A673 (cell line): ENCODE results near the gene PTGER1. TPM values are rescaled to one million over a fixed set of nuclear protein-coding genes. Genes with fewer than 3 reads are reported as not detected.

Experiments used
- BruUV-seq: library from RNA; stranded (reverse); fragments of 400-500 nt; replicated peaks from 2 replicates; lab custom pipeline; 2021; lab: Mats Ljungman, UMichigan
- CTCF ChIA-PET: fragments of 300-600 bp; sonication (Branson Sonifier 250); formaldehyde crosslinking; loops from one replicate; lab custom pipeline; 2022; ENCODE audit warnings: antibody characterized with exemption; lab: Charles Lee
- POLR2A ChIA-PET: fragments of 300-600 bp; sonication (Branson Sonifier 250); formaldehyde crosslinking; loops from one replicate; lab custom pipeline; 2022; ENCODE audit warnings: antibody characterized with exemption; ENCODE audit not compliant: low non-redundant PET; lab: Charles Lee
- DNase-seq: peaks from one replicate; pipeline ENCODE4 v3.0.0-alpha.2; 2015; ENCODE audit warnings: low spot score
- H3K27ac ChIP-seq: fragments of 200-600 bp; sonication (generic); 2 replicates; pipeline ENCODE4 v1.5.1; 2016; ENCODE audit warnings: mixed run types, low read depth, mild to moderate bottlenecking, mixed read lengths, antibody characterized with exemption, low read length; ENCODE audit not compliant: poor library complexity, severe bottlenecking
- H3K27me3 ChIP-seq: fragments of 200-600 bp; sonication (generic); replicated peaks from 2 replicates; pipeline ENCODE4 v1.6.1; 2017; ENCODE audit warnings: mixed run types, low read depth, mild to moderate bottlenecking, mixed read lengths, antibody characterized with exemption, low read length; ENCODE audit not compliant: insufficient read depth, poor library complexity
- H3K36me3 ChIP-seq: fragments of 200-600 bp; sonication (generic); 2 replicates; pipeline ENCODE4 v1.6.1; 2016; ENCODE audit warnings: mixed run types, mild to moderate bottlenecking, mixed read lengths, antibody characterized with exemption, low read length; ENCODE audit not compliant: insufficient read depth, poor library complexity, severe bottlenecking
- H3K4me1 ChIP-seq: fragments of 200-600 bp; sonication (generic); 2 replicates; pipeline ENCODE4 v1.6.1; 2017; ENCODE audit warnings: mixed run types, mild to moderate bottlenecking, mixed read lengths, antibody characterized with exemption, low read length; ENCODE audit not compliant: insufficient read depth, poor library complexity, severe bottlenecking
- H3K4me3 ChIP-seq: fragments of 200-600 bp; sonication (generic); 2 replicates; pipeline ENCODE4 v1.5.1; 2016; ENCODE audit warnings: low read depth, mixed run types, mild to moderate bottlenecking, mixed read lengths, low read length; ENCODE audit not compliant: poor library complexity, severe bottlenecking
- H3K9me3 ChIP-seq: fragments of 200-600 bp; sonication (generic); 2 replicates; pipeline ENCODE4 v1.6.1; 2016; ENCODE audit warnings: mixed run types, low read depth, mild to moderate bottlenecking, mixed read lengths, antibody characterized with exemption, low read length; ENCODE audit not compliant: poor library complexity, severe bottlenecking
- EZH2 ChIP-seq: fragments of 200-600 bp; sonication (generic); IDR thresholded peaks from 2 replicates; pipeline ENCODE4 v1.6.1; 2017; ENCODE audit warnings: borderline replicate concordance, low read depth, mild to moderate bottlenecking, mixed read lengths, antibody characterized with exemption, low read length; ENCODE audit not compliant: poor library complexity, severe bottlenecking
- intact Hi-C: fragments of 100-400 bp; cut with micrococcal nuclease; formaldehyde crosslinking; loops from one replicate; pipeline ENCODE4 v1.10.0; 2022; ENCODE audit not compliant: unreplicated experiment
- total RNA-seq: library from RNA; stranded (reverse); gene quantifications from 2 replicates; pipeline ENCODE4 v1.2.3, GENCODE V29; 2021
- TF ChIP-seq, protein P1 (sequence below): fragments of 300-800, 200-600 bp; sonication (generic); conservative IDR thresholded peaks from 2 replicates; pipeline ENCODE4 v1.5.1; 2017; ENCODE audit warnings: low read depth, mild to moderate bottlenecking, antibody characterized with exemption, low read length, moderate library complexity, mixed read lengths

Gene PTGER1
- total RNA-seq, 1 experiment from 2014 or later = not detected

DNA sequence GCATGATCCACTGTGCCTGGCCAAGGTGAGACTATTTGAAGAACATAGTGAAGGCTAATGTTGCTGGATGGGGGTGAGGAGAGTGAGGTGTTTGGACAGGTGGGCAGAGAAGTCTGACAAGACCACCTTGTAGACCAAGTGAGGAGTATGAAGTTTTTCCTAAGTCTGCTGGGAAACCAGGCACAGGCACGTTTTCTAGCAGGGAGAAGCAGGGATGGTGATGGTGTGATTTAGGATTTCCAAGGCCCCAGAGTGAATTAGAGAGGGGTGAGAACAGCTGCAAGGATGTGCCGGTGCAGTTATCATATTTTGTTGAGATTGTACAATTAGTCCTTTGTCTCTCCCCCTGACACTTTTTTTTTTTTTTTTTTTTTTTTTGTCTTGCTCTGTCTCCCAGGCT, 47.7 kb downstream of the PTGER1 start:
- Histone ChIP-seq H3K4me1 (no peaks in the 10 kb centered on the region), H3K36me3 (no peaks in the 10 kb centered on the region), H3K27me3 (no peaks in the 10 kb centered on the region), H3K9me3 (no peaks in the 10 kb centered on the region), H3K27ac (no peak overlapping the region), H3K4me3 (no peak overlapping the region)
- intact Hi-C loops = no loop called here
- ChIA-PET CTCF (interaction anchor here (0.6 kb wide), 1 partner anchor 206 kb away, joined by 3 read pairs; no protein-coding TSS in a partner anchor), POLR2A (no interaction called here)
- no peak for DNase-seq
- no TSS peak for BruUV-seq
- TF ChIP-seq, protein P1, sequence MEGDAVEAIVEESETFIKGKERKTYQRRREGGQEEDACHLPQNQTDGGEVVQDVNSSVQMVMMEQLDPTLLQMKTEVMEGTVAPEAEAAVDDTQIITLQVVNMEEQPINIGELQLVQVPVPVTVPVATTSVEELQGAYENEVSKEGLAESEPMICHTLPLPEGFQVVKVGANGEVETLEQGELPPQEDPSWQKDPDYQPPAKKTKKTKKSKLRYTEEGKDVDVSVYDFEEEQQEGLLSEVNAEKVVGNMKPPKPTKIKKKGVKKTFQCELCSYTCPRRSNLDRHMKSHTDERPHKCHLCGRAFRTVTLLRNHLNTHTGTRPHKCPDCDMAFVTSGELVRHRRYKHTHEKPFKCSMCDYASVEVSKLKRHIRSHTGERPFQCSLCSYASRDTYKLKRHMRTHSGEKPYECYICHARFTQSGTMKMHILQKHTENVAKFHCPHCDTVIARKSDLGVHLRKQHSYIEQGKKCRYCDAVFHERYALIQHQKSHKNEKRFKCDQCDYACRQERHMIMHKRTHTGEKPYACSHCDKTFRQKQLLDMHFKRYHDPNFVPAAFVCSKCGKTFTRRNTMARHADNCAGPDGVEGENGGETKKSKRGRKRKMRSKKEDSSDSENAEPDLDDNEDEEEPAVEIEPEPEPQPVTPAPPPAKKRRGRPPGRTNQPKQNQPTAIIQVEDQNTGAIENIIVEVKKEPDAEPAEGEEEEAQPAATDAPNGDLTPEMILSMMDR = no peak
- no peak for TF ChIP-seq EZH2

DNA sequence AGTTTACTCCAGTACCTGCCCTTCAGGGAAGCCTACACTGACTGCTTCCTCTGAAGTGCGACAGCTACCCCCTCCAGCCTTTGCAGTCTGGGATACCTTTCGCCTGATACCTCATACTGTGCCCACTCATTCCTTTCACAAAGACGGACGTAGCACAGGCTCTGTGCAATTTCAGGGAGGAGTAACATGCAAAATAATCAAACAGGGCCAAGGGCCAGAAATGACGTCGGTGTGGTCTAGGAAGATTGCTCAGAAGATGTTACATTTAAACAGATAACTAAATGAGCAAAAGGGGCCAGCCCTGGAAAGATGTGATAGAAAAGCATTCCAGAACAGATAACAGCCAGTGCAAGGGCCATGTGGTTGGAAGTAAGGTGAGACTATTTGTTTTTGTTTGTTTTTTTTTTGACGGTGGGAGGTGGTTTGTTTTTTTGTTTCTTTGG, 49.4 kb downstream of the PTGER1 start:
- BruUV-seq = no TSS peak
- no peaks in the 10 kb centered on the region for H3K27me3 ChIP-seq
- ChIA-PET CTCF (no interaction called here), POLR2A (no interaction called here)
- H3K36me3 ChIP-seq = no peaks in the 10 kb centered on the region
- no peak for TF ChIP-seq EZH2
- TF ChIP-seq, protein P1 = no peak
- no peaks in the 10 kb centered on the region for H3K9me3 ChIP-seq
- no peak overlapping the region for H3K4me3 ChIP-seq
- H3K4me1 ChIP-seq = no peaks in the 10 kb centered on the region
- no peak for DNase-seq
- no peak overlapping the region for H3K27ac ChIP-seq
- intact Hi-C loops = no loop called here

Other genes starting within 250 kb of the PTGER1 start
- gene ADGRE5, start 93.9 kb downstream of the PTGER1 start, total RNA-seq = 45.7 and 51.7 TPM in 2 replicates
- gene DDX39A, start 56.0 kb downstream of the PTGER1 start, total RNA-seq = 190 and 223 TPM in 2 replicates
- gene PKN1, start 42.0 kb downstream of the PTGER1 start, total RNA-seq = 91.4 and 127 TPM in 2 replicates
- gene GIPC1, start 20.8 kb upstream of the PTGER1 start, total RNA-seq = 59.4 and 61.7 TPM in 2 replicates
- gene DNAJB1, start 43.0 kb upstream of the PTGER1 start, total RNA-seq = 105 and 122 TPM in 2 replicates
- 189 and 203 TPM in 2 replicates for gene TECR, start 54.2 kb upstream of the PTGER1 start, total RNA-seq
- 180 and 196 TPM in 2 replicates for gene NDUFB7, start 96.7 kb upstream of the PTGER1 start, total RNA-seq
- gene CLEC17A, start 107.7 kb upstream of the PTGER1 start, total RNA-seq = not detected in 2 replicates
- not detected in 2 replicates for gene ADGRE3, start 199.5 kb upstream of the PTGER1 start, total RNA-seq
- 19.2 TPM in 2 replicates for gene ZNF333, start 214.7 kb upstream of the PTGER1 start, total RNA-seq